Activated T-cell treated with anti-CD3 and anti-CD28 coated beads, Interleukin-2, amount 50 U/mL, for 4 hours (primary cell): ENCODE data around the gene ATG4B. TPM values are rescaled to one million over a fixed set of nuclear protein-coding genes. Genes with fewer than 3 reads are reported as not detected.
A peak's percentile ranks its signal among the peaks of the same experiment; 100 is the strongest.

Experiments
- ATAC-seq, 2 donors: fragments of 200-7000 bp; cut with Tn5 transposase; one replicate each; pipeline ENCODE4 v1.10.0; 2021
- DNase-seq: peaks from one replicate; pipeline ENCODE4 v3.0.0-alpha.2; 2020
- H3K27me3 Mint-ChIP-seq: one replicate; pipeline ENCODE4 v1.8.0; 2021; ENCODE audit warnings: low read depth, mixed read lengths
- H3K36me3 Mint-ChIP-seq: one replicate; pipeline ENCODE4 v1.8.0; 2022; ENCODE audit warnings: mixed read lengths; ENCODE audit not compliant: insufficient read depth
- H3K4me1 Mint-ChIP-seq: one replicate; pipeline ENCODE4 v1.8.0; 2021; ENCODE audit warnings: low read depth, mixed read lengths
- H3K4me3 Mint-ChIP-seq: one replicate; pipeline ENCODE4 v1.8.0; 2021; ENCODE audit warnings: mild to moderate bottlenecking, moderate library complexity, mixed read lengths
- H3K9me3 Mint-ChIP-seq: one replicate; pipeline ENCODE4 v1.8.0; 2021; ENCODE audit warnings: mixed read lengths
- total RNA-seq, 3 donors: library from RNA; stranded (reverse); gene quantifications; one replicate each; pipeline ENCODE4 v1.2.1, GENCODE V29; 2021

Gene ATG4B
- total RNA-seq, 3 donors from 2014 or later: 72.6 to 82.4 (median 75.3) TPM

DNA sequence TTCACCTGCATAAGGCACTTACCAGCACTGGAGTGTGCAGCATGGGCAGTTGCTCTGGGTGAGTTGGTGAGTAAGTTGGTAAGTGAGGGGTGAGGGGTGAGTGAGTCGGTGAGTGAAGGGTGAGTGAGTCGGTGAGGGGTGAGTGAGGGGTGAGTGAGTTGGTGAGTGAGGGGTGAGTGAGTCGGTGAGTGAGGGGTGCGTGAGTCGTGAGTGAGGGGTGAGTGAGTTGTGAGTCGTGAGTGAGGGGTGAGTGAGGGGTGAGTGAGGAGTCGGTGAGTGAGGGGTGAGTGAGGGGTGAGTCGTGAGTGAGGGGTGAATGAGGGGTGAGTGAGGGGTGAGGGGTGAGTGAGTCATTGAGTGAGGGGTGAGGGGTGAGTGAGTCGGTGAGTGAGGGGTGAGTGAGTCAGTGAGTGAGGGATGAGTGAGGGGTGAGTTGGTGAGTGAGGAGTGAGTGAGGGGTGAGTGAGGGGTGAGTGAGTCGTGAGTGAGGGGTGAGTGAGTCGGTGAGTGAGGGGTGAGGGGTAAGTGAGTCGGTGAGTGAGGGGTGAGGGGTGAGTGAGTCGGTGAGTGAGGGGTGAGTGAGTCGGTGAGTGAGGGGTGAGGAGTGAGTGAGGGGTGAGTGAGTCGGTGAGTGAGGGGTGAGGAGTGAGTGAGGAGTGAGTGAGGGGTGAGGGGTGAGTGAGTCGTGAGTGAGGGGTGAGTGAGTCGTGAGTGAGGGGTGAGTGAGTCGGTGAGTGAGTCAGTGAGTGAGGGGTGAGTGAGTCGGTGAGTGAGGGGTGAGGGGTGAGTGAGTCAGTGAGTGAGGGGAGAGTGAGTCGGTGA lies 17.7 kb upstream of the ATG4B start:
- DNase-seq (no peak), ATAC-seq (peak; percentile 44 to 46)
- Mint-ChIP-seq H3K36me3 (peaks cover 18% of the 10 kb centered on the region), H3K4me1 (peaks cover 45% of the 10 kb centered on the region), H3K9me3 (peaks cover 3% of the 10 kb centered on the region), H3K4me3 (no peak overlapping the region), H3K27me3 (no peaks in the 10 kb centered on the region)

GRCh38 chr2:241620419-241620769 lies 17.1 kb upstream of the ATG4B start:
- H3K27me3 Mint-ChIP-seq: no peaks in the 10 kb centered on the region
- DNase-seq (no peak), ATAC-seq (peak; percentile 86 to 89)
- H3K9me3 Mint-ChIP-seq: peaks cover 3% of the 10 kb centered on the region
- peaks cover 18% of the 10 kb centered on the region for H3K36me3 Mint-ChIP-seq
- H3K4me1 Mint-ChIP-seq: peaks cover 41% of the 10 kb centered on the region
- H3K4me3 Mint-ChIP-seq: no peak overlapping the region

DNA sequence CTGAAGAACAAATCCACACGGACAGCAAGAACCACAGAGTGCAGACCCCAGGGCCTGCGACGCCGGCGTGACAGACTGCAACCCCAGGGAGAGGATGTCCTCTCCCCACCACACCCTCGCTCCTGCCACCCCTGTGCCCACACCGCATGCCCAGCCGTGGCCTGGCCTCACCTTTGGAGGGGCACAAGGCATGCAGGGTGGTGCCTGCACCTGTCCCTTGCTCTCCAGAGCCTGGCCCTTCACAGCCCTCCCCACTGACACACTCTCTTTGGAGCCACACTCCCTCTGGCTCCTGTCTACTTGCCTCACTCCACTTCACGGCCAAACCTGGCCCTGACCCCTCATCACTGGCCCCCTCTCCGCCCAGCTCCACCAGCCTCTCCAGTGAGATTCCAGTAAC lies 9.8 kb upstream of the ATG4B start:
- Mint-ChIP-seq H3K27me3 (no peaks in the 10 kb centered on the region), H3K36me3 (peaks cover 16% of the 10 kb centered on the region), H3K4me3 (no peak overlapping the region), H3K9me3 (no peaks in the 10 kb centered on the region), H3K4me1 (peaks cover 13% of the 10 kb centered on the region)
- DNase-seq: no peak
- no peak for ATAC-seq

DNA sequence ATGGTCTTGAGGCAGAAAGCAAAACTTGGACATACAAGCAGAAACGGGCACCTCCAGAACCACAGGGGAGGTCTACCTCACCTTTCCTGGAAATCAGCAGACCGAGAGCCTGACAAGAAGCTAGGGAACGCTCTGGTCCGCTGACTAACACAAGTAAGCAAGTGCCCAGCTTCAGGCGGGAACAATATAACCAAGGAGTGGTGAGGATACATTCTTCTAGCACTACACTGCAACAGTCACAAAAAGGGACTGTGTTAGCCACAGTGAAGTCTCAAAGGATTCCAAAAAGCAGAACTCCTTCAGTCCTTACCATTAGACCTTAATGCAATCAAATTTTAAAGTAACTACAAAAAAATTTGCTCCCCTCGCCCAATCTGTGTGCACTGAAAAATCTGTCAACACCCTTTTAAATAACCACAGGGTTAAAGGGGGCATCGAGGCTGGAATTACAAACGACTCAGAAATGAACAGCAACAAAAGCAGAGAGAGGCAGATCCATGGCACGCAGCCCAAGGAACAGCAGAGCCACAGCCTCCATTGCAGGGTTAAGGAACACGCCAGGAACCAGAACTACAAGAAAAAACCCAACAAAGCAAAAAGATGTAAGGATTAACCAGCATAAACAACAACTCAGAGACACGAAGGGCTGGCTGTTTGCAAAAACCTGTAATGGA lies 7.6 kb upstream of the ATG4B start:
- H3K4me3 Mint-ChIP-seq: no peak overlapping the region
- H3K36me3 Mint-ChIP-seq: peaks cover 22% of the 10 kb centered on the region
- H3K9me3 Mint-ChIP-seq: no peaks in the 10 kb centered on the region
- H3K27me3 Mint-ChIP-seq: no peaks in the 10 kb centered on the region
- ATAC-seq: no peak
- DNase-seq: no peak
- H3K4me1 Mint-ChIP-seq: peaks cover 16% of the 10 kb centered on the region

DNA sequence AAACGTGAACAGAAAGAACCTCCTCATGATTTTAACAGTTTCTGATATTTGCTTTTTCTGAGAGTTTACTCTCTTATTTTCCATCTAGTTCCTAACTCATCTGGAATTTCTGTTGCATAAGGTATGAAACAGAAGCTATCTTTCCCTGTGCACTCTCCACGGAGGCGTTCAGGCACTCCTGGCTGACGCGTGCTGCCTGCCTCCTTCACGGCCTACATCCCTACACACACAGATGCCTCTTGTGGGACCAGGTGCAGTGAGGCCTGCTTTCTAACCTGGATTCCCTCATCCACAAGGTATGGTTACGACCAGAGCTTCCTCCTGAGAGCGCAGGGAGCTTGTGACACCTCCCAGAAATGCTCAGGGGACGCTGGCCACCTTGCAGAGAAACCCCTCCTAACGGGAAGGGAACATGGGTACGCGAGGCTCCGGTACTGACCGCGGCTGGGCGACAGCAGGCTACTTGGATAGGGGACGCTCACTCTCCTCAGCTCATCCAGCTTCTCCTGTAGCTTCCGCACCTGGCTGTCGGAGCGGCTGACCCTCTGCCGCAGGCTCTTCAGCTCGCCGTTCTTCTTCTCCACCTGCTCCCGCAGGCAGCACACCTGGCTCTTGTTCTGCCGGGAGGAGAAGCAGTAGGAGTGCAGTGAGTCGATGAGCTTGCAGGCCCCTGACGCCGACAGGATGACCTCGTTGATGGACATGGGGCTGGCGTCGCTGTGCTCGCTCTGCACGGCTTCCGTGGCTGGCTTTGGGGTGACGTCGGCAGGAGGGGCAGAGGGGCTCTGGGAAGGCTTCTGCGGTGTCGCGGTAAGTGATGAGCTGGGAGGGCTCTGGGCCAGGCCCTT lies 4.8 kb upstream of the ATG4B start:
- Mint-ChIP-seq H3K9me3 (no peaks in the 10 kb centered on the region), H3K4me3 (no peak overlapping the region), H3K36me3 (peaks cover 21% of the 10 kb centered on the region), H3K27me3 (no peaks in the 10 kb centered on the region), H3K4me1 (peaks cover 23% of the 10 kb centered on the region)
- ATAC-seq: no peak
- DNase-seq: no peak

GRCh38 chr2:241633561-241633960 lies 3.9 kb upstream of the ATG4B start:
- H3K27me3 Mint-ChIP-seq: no peaks in the 10 kb centered on the region
- H3K9me3 Mint-ChIP-seq: no peaks in the 10 kb centered on the region
- DNase-seq: no peak
- no peak overlapping the region for H3K4me3 Mint-ChIP-seq
- H3K36me3 Mint-ChIP-seq: peaks cover 13% of the 10 kb centered on the region
- H3K4me1 Mint-ChIP-seq: peaks cover 25% of the 10 kb centered on the region
- no peak for ATAC-seq

DNA sequence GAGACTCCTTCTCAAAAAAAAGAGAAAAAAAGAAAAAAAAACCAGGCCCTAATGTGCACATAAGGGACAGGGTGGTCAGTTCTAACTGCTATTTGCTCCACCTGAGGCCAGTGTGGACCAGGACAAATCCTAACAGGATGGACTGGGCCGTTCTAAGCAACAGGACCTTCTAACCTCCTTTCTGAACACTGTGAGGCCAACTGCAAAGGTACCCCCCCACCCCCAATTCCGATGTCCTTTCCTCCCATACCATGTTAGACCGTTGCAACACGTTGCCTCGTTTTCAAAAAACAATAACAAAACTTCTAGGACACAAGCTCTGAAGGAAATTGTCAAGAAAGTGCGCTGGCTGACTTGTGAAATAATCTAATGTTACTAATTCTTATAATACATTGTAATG lies 1.7 kb upstream of the ATG4B start:
- H3K27me3 Mint-ChIP-seq: no peaks in the 10 kb centered on the region
- peak overlapping the region; percentile 84 for H3K4me3 Mint-ChIP-seq
- H3K9me3 Mint-ChIP-seq: no peaks in the 10 kb centered on the region
- H3K36me3 Mint-ChIP-seq: peaks cover 21% of the 10 kb centered on the region
- ATAC-seq (no peak), DNase-seq (no peak)
- H3K4me1 Mint-ChIP-seq: peaks cover 39% of the 10 kb centered on the region

DNA sequence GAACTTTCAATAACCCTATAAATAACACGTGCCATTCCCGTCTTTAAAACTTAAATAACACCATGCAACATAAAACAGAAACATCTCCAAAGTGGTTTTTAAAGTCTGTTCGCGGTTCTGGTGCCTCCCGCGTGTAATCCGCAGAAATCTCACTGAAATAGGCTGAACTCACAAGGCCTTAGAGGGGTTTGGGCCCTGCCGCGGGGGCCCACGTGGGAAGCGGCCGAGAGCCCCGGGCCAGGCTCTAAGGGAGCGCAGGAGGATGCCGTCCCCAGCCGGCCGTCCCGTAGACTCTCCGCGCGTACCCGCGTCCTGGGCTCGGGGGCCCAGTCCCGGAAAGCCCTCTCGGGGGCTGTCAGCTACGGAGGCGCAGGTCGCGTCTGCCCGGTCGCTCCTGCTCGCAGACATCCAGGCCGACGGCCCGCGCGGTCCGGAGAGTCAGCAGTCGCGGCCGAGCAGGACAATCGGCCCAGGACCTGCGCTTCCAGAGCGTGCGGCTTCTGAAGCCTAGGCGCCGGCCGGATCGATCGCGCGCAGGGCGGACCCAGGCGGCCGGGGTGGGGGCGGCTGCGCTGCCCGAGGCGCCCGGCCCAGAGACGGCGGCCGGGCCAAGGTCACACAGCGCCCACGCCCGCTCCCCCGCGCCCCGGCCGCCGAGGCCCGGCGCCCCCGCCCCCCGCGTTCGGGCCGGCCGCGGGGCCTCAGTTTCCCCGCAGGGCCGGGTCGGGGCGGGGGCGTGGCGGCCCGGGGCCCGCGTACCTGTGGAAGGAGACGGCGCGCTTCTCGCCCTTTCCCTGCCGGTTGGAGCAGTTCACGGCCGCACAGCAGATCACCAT lies 1.1 kb upstream of the ATG4B start:
- peak overlapping the region; percentile 84 for H3K4me3 Mint-ChIP-seq
- H3K9me3 Mint-ChIP-seq: no peaks in the 10 kb centered on the region
- peak; percentile 28 to 39 for ATAC-seq
- H3K4me1 Mint-ChIP-seq: peaks cover 44% of the 10 kb centered on the region
- no peaks in the 10 kb centered on the region for H3K27me3 Mint-ChIP-seq
- no peak for DNase-seq
- peaks cover 24% of the 10 kb centered on the region for H3K36me3 Mint-ChIP-seq

- no peaks in the 10 kb centered on the region for H3K9me3 Mint-ChIP-seq
- DNase-seq (peak; percentile 35), ATAC-seq (peak; percentile 47)
- peaks cover 18% of the 10 kb centered on the region for H3K36me3 Mint-ChIP-seq
- peak overlapping the region; percentile 94 for H3K4me3 Mint-ChIP-seq
- peaks cover 52% of the 10 kb centered on the region for H3K4me1 Mint-ChIP-seq
- H3K27me3 Mint-ChIP-seq: no peaks in the 10 kb centered on the region
Measured at GRCh38 chr2:241637795-241638660, 535 bp downstream of the ATG4B start.

DNA sequence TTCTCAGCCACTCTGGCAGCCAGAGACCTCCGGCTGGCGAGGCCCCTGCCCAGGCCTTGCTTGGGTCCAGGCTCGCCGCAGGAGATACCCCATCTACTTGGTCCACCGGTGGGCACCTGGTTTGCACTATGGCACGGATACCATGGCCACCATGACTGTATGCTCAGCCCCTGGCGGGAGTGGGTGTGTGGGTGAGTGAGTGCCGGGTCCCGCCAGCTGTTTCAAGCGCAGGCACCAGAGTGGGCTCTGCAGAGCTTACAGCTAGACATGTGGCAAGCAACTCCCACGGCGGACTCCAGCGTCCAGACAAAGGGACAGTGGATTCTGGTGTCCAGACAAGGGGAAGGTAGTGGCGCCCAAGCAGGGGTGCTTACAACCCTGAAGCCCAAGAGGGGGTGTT lies 1.4 kb downstream of the ATG4B start:
- DNase-seq: no peak
- H3K4me3 Mint-ChIP-seq: peak overlapping the region; percentile 94
- no peaks in the 10 kb centered on the region for H3K9me3 Mint-ChIP-seq
- H3K27me3 Mint-ChIP-seq: no peaks in the 10 kb centered on the region
- H3K36me3 Mint-ChIP-seq: peaks cover 18% of the 10 kb centered on the region
- ATAC-seq: no peak
- H3K4me1 Mint-ChIP-seq: peaks cover 53% of the 10 kb centered on the region

- ATAC-seq (no peak), DNase-seq (no peak)
- peaks cover 53% of the 10 kb centered on the region for H3K4me1 Mint-ChIP-seq
- no peaks in the 10 kb centered on the region for H3K9me3 Mint-ChIP-seq
- H3K4me3 Mint-ChIP-seq: peak overlapping the region; percentile 94
- H3K27me3 Mint-ChIP-seq: no peaks in the 10 kb centered on the region
- H3K36me3 Mint-ChIP-seq: peaks cover 15% of the 10 kb centered on the region
Measured at GRCh38 chr2:241639385-241639784, 1.9 kb downstream of the ATG4B start.

- ATAC-seq (no peak), DNase-seq (no peak)
- Mint-ChIP-seq H3K4me1 (peaks cover 48% of the 10 kb centered on the region), H3K36me3 (peaks cover 15% of the 10 kb centered on the region), H3K4me3 (peak overlapping the region; percentile 94), H3K9me3 (no peaks in the 10 kb centered on the region), H3K27me3 (no peaks in the 10 kb centered on the region)
Measured at GRCh38 chr2:241640165-241640795, 2.8 kb downstream of the ATG4B start.

GRCh38 chr2:241641631-241642030 lies 4.1 kb downstream of the ATG4B start:
- ATAC-seq: no peak
- Mint-ChIP-seq H3K36me3 (peaks cover 14% of the 10 kb centered on the region), H3K9me3 (no peaks in the 10 kb centered on the region), H3K4me1 (peaks cover 50% of the 10 kb centered on the region), H3K27me3 (no peaks in the 10 kb centered on the region), H3K4me3 (no peak overlapping the region)
- no peak for DNase-seq
